OCI-LY7 (cell line): Measurements from ENCODE around the gene LTB. TPM values are rescaled to one million over a fixed set of nuclear protein-coding genes. Genes with fewer than 3 reads are reported as not detected.

Source experiments
- BruUV-seq: library from RNA; stranded (reverse); fragments of 400-500 nt; replicated peaks from 2 replicates; lab custom pipeline; 2021; lab: Mats Ljungman, UMichigan
- CTCF ChIA-PET: fragments of 300-600 bp; sonication (Branson Sonifier 250); formaldehyde crosslinking; loops from one replicate; lab custom pipeline; 2022; ENCODE audit warnings: antibody characterized with exemption; ENCODE audit not compliant: unreplicated experiment; lab: Charles Lee
- POLR2A ChIA-PET: fragments of 300-600 bp; sonication (Branson Sonifier 250); formaldehyde crosslinking; loops from one replicate; lab custom pipeline; 2022; ENCODE audit warnings: antibody characterized with exemption; lab: Charles Lee
- DNase-seq: peaks from one replicate; pipeline ENCODE4 v3.0.0-alpha.2; 2015; ENCODE audit warnings: low spot score
- H2AFZ ChIP-seq: fragments of 200-600 bp; sonication (generic), shearing (Covaris generic); 2 replicates; pipeline ENCODE4 v1.6.1; 2014; ENCODE audit warnings: mild to moderate bottlenecking, antibody characterized with exemption, low read length, moderate library complexity
- H3K27ac ChIP-seq: fragments of 200-600 bp; sonication (generic); 2 replicates; pipeline ENCODE4 v1.5.1; 2014; ENCODE audit warnings: mixed run types, low read depth, mild to moderate bottlenecking, moderate library complexity, low read length, inconsistent platforms; ENCODE audit not compliant: poor library complexity, severe bottlenecking
- H3K36me3 ChIP-seq: fragments of 200-600 bp; sonication (generic); 2 replicates; pipeline ENCODE4 v1.6.1; 2014; ENCODE audit warnings: mild to moderate bottlenecking, antibody characterized with exemption, low read length, moderate library complexity, mixed read lengths; ENCODE audit not compliant: insufficient read depth
- H3K4me1 ChIP-seq: fragments of 200-600 bp; sonication (generic); 2 replicates; pipeline ENCODE4 v1.5.1; 2014; ENCODE audit warnings: mild to moderate bottlenecking, low read length; ENCODE audit not compliant: insufficient read depth, poor library complexity, severe bottlenecking
- H3K4me2 ChIP-seq: fragments of 200-600 bp; sonication (generic); 2 replicates; pipeline ENCODE4 v1.6.1; 2014; ENCODE audit warnings: mild to moderate bottlenecking, low read length
- H3K4me3 ChIP-seq: fragments of 200-600 bp; sonication (generic); 2 replicates; pipeline ENCODE4 v1.5.1; 2014; ENCODE audit warnings: mild to moderate bottlenecking, low read depth, low read length; ENCODE audit not compliant: poor library complexity, severe bottlenecking
- H3K79me2 ChIP-seq: fragments of 200-600 bp; sonication (generic); 2 replicates; pipeline ENCODE4 v1.6.1; 2016; ENCODE audit warnings: low read depth, mild to moderate bottlenecking, low read length, moderate library complexity, mixed read lengths; ENCODE audit not compliant: insufficient read depth
- H3K9me2 ChIP-seq: fragments of 200-600 bp; sonication (generic); 2 replicates; pipeline ENCODE4 v1.6.1; 2016; ENCODE audit warnings: mild to moderate bottlenecking, low read length, mixed read lengths; ENCODE audit not compliant: insufficient read depth
- H3K9me3 ChIP-seq: fragments of 200-600 bp; sonication (generic); 2 replicates; pipeline ENCODE4 v1.6.1; 2014; ENCODE audit warnings: mild to moderate bottlenecking, mixed run types, low read length, mixed read lengths
- H4K20me1 ChIP-seq: fragments of 200-600 bp; sonication (generic); 2 replicates; pipeline ENCODE4 v1.6.1; 2014; ENCODE audit warnings: mild to moderate bottlenecking, antibody characterized with exemption, low read length, moderate library complexity, mixed read lengths; ENCODE audit not compliant: insufficient read depth
- CTCF ChIP-seq: fragments of 200-600 bp; sonication (generic); conservative IDR thresholded peaks from 2 replicates; pipeline ENCODE4 v1.5.1; 2014; ENCODE audit warnings: mild to moderate bottlenecking, antibody characterized with exemption, low read length, moderate library complexity, mixed read lengths
- EZH2phosphoT487 ChIP-seq: fragments of 200-600 bp; sonication (generic); IDR thresholded peaks from 2 replicates; pipeline ENCODE4 v1.6.1; 2018; ENCODE audit warnings: low read depth, borderline replicate concordance, mild to moderate bottlenecking, mixed run types, antibody characterized with exemption, low read length, moderate library complexity, mixed read lengths
- intact Hi-C: fragments of 100-400 bp; cut with micrococcal nuclease; formaldehyde crosslinking; loops from one replicate; pipeline ENCODE4 v1.10.0; 2022; ENCODE audit not compliant: unreplicated experiment
- total RNA-seq, 2 experiments: library from RNA; depleted of rRNA in 1 of 2; stranded (reverse); fragments of >200 nt in 1 of 2; shearing (Covaris generic) in 1 of 2; gene quantifications; 2 replicates each; pipeline ENCODE4 v1.2.3, GENCODE V29; 2014 to 2022

The LTB gene
- total RNA-seq, 2 experiments from 2014 or later = 36.5 to 36.9 TPM

- ChIA-PET POLR2A (interaction anchor here (0.7 to 1.4 kb wide), 5 partner anchors 9 to 350 kb away, joined by 3 to 6 read pairs (median 4); no protein-coding TSS in a partner anchor), CTCF (no interaction called here)
- peaks cover 22% of the 10 kb centered on the region for H4K20me1 ChIP-seq
- no peaks in the 10 kb centered on the region for H3K4me1 ChIP-seq
- H3K27ac ChIP-seq = no peak overlapping the region
- no peak overlapping the region for H3K4me3 ChIP-seq
- DNase-seq = no peak
- no peak overlapping the region for H3K4me2 ChIP-seq
- TF ChIP-seq CTCF = no peak
- no peak overlapping the region for H2AFZ ChIP-seq
- H3K9me3 ChIP-seq = no peaks in the 10 kb centered on the region
- no TSS peak for BruUV-seq
- intact Hi-C loops = no loop called here
- no peaks in the 10 kb centered on the region for H3K9me2 ChIP-seq
- H3K36me3 ChIP-seq = peaks cover 88% of the 10 kb centered on the region
- peaks cover 28% of the 10 kb centered on the region for H3K79me2 ChIP-seq
Measured at GRCh38 chr6:31531771-31532643, 50.2 kb downstream of the LTB start.

- no peaks in the 10 kb centered on the region for H3K9me3 ChIP-seq
Measured at GRCh38 chr6:31531162-31531561, 51.1 kb downstream of the LTB start.

More at GRCh38 chr6:31531162-31531561, 51.1 kb downstream of the LTB start:
- TF ChIP-seq EZH2phosphoT487 (no peak), CTCF (no peak)
- H3K4me2 ChIP-seq = no peak overlapping the region
- intact Hi-C loops = no loop called here
- peaks cover 17% of the 10 kb centered on the region for H4K20me1 ChIP-seq
- H3K36me3 ChIP-seq = peaks cover 80% of the 10 kb centered on the region
- H3K9me2 ChIP-seq = no peaks in the 10 kb centered on the region
- H3K4me1 ChIP-seq = no peaks in the 10 kb centered on the region
- DNase-seq = no peak
- no peak overlapping the region for H3K4me3 ChIP-seq
- H2AFZ ChIP-seq = no peak overlapping the region
- ChIA-PET POLR2A (interaction anchor here (0.6 to 1.4 kb wide), 5 partner anchors 10 to 304 kb away, joined by 3 to 6 read pairs (median 4); no protein-coding TSS in a partner anchor), CTCF (interaction anchor here (0.7 kb wide), 1 partner anchor 9 kb away, joined by 4 read pairs; no protein-coding TSS in a partner anchor)
- peaks cover 20% of the 10 kb centered on the region for H3K79me2 ChIP-seq
- no TSS peak for BruUV-seq
- H3K27ac ChIP-seq = no peak overlapping the region
